Esophagus muscularis mucosa (tissue), 3 donors: ENCODE measurements around the gene PPP1R12B.
A peak's percentile ranks its signal among the peaks of the same experiment; 100 is the strongest.
"Not testable (repeated sequence)": the region's sequence is repeated elsewhere in the genome, so short reads cannot be mapped to it uniquely, and the experiment has no call there.

Source experiments
- POLR2A ChIP-seq: fragments of 450-650 bp; IDR thresholded peaks from one replicate; pipeline ENCODE4 v1.6.1; 2017; ENCODE audit warnings: antibody characterized with exemption, moderate library complexity, mild to moderate bottlenecking, low read depth
- POLR2AphosphoS5 ChIP-seq, 2 donors: sonication (generic); formaldehyde crosslinking; IDR thresholded peaks; one replicate each; pipeline ENCODE4 v1.6.1; 2017; ENCODE audit warnings: antibody characterized with exemption in 2 of 2
- TF ChIP-seq, protein P1 (sequence below), 3 experiments: fragments of 200-600 bp in 2 of 3; fragments of 450-650 bp in 1 of 3; sonication (generic) in 2 of 3; IDR thresholded peaks; one replicate each; pipeline ENCODE4 v1.5.1; 2017 to 2019; ENCODE audit warnings: antibody characterized with exemption in 3 of 3, mild to moderate bottlenecking in 2 of 3, moderate library complexity in 1 of 3

DNA sequence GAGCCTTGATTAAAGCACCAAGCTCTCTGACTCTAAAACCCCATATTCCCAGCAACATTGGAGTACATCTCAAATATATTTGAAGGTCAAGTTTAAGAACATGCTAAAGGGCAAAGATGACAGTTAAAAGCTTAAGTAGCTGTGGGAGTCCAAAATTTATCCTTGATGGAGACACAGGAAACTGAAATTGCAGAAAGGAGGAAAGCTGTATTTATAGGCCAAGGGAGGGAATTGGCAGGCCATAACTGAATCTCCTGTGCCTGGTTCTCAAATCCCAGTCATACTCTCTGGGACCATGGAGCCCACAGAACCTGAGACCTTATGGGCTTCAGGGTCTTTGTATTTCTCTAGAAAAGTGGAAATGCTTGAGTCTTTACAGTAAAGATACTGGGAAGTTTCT, 193.9 kb downstream of the PPP1R12B start:
- TF ChIP-seq, protein P1, sequence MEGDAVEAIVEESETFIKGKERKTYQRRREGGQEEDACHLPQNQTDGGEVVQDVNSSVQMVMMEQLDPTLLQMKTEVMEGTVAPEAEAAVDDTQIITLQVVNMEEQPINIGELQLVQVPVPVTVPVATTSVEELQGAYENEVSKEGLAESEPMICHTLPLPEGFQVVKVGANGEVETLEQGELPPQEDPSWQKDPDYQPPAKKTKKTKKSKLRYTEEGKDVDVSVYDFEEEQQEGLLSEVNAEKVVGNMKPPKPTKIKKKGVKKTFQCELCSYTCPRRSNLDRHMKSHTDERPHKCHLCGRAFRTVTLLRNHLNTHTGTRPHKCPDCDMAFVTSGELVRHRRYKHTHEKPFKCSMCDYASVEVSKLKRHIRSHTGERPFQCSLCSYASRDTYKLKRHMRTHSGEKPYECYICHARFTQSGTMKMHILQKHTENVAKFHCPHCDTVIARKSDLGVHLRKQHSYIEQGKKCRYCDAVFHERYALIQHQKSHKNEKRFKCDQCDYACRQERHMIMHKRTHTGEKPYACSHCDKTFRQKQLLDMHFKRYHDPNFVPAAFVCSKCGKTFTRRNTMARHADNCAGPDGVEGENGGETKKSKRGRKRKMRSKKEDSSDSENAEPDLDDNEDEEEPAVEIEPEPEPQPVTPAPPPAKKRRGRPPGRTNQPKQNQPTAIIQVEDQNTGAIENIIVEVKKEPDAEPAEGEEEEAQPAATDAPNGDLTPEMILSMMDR (IDR thresholded peaks at IDR 0.05): not testable (repeated sequence)
- TF ChIP-seq POLR2A: not testable (repeated sequence)
- TF ChIP-seq POLR2AphosphoS5 (IDR thresholded peaks at IDR 0.05): peak in 1 of 2 donors; percentile 74
